DOHH2 (cell line): ENCODE results near the gene RASSF3.

Experiments used
- H3F3A ChIP-seq: fragments of 200-600 bp; sonication (generic), shearing (Covaris generic); 2 replicates; pipeline ENCODE4 v1.6.0; 2016; ENCODE audit warnings: antibody characterized with exemption, mild to moderate bottlenecking; ENCODE audit not compliant: control insufficient read depth, insufficient read depth
- H3K27ac ChIP-seq: fragments of 200-600 bp; sonication (generic); 2 replicates; pipeline ENCODE4 v1.5.1; 2014; ENCODE audit warnings: low read depth, mild to moderate bottlenecking, low read length, moderate library complexity
- H3K27me3 ChIP-seq: fragments of 200-600 bp; sonication (generic); 2 replicates; pipeline ENCODE4 v1.6.1; 2014; ENCODE audit warnings: mild to moderate bottlenecking, low read length, mixed read lengths; ENCODE audit not compliant: control insufficient read depth
- H3K36me3 ChIP-seq: fragments of 200-600 bp; sonication (generic); 2 replicates; pipeline ENCODE4 v1.6.1; 2014; ENCODE audit warnings: mild to moderate bottlenecking, low read length, moderate library complexity, mixed read lengths; ENCODE audit not compliant: control insufficient read depth
- H3K4me1 ChIP-seq: fragments of 200-600 bp; sonication (generic); 2 replicates; pipeline ENCODE4 v1.6.1; 2014; ENCODE audit warnings: mild to moderate bottlenecking, low read length, mixed read lengths; ENCODE audit not compliant: control insufficient read depth
- H3K4me2 ChIP-seq: fragments of 200-600 bp; sonication (generic); 2 replicates; pipeline ENCODE4 v1.6.0; 2014; ENCODE audit warnings: mild to moderate bottlenecking, low read length, moderate library complexity
- H3K4me3 ChIP-seq: fragments of 200-600 bp; sonication (generic); 2 replicates; pipeline ENCODE4 v1.5.1; 2014; ENCODE audit warnings: mild to moderate bottlenecking, low read length, mixed read lengths
- H3K79me2 ChIP-seq: fragments of 200-600 bp; sonication (generic); 2 replicates; pipeline ENCODE4 v1.6.1; 2014; ENCODE audit warnings: mild to moderate bottlenecking, low read length, mixed read lengths; ENCODE audit not compliant: control insufficient read depth
- H3K9me2 ChIP-seq: fragments of 200-600 bp; sonication (generic); replicated peaks from 2 replicates; pipeline ENCODE4 v1.6.1; 2014; ENCODE audit warnings: mild to moderate bottlenecking, low read length, mixed read lengths; ENCODE audit not compliant: control insufficient read depth
- H3K9me3 ChIP-seq: fragments of 200-600 bp; sonication (generic); 2 replicates; pipeline ENCODE4 v1.6.1; 2014; ENCODE audit warnings: antibody characterized with exemption, low read length, mixed read lengths; ENCODE audit not compliant: control insufficient read depth, insufficient read depth
- H4K20me1 ChIP-seq: fragments of 200-600 bp; sonication (generic); 2 replicates; pipeline ENCODE4 v1.6.0; 2014; ENCODE audit warnings: low read depth, mild to moderate bottlenecking, antibody characterized with exemption, low read length, moderate library complexity; ENCODE audit not compliant: control insufficient read depth, insufficient read depth
- EZH2phosphoT487 ChIP-seq: fragments of 200-600 bp; sonication (generic); IDR thresholded peaks from 2 replicates; pipeline ENCODE4 v1.6.1; 2017; ENCODE audit warnings: borderline replicate concordance, mild to moderate bottlenecking, antibody characterized with exemption, low read length, moderate library complexity, mixed read lengths
- TF ChIP-seq, protein P1 (sequence below): fragments of 200-600 bp; sonication (generic); IDR thresholded peaks from one replicate; pipeline ENCODE4 v1.5.1; 2014; ENCODE audit warnings: antibody characterized with exemption, mild to moderate bottlenecking, low read depth, low read length; ENCODE audit not compliant: poor library complexity, severe bottlenecking

The RASSF3 gene

DNA sequence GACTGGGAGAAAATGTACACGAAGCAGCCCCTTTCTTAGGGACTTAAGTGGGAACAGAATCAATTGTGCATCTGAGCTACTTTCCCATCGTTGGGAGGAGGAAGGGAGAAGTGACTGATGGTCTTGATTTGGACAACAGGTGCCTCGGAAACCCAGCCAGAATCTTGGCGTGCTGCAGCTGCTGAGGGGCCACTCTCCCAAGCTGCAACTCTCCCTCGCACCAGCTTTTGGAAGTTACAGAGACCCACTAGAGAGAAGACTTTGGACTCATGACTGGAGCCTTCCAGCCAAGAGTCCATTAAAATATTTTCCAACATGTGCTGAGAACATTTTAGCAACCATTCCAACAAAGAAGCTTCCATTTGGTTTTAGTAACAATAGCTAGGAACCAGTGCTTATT, 96.6 kb downstream of the RASSF3 start:
- H3K36me3 ChIP-seq: no peaks in the 10 kb centered on the region
- H3F3A ChIP-seq: no peaks in the 10 kb centered on the region
- no peaks in the 10 kb centered on the region for H3K9me3 ChIP-seq
- no peaks in the 10 kb centered on the region for H3K27me3 ChIP-seq
- no peaks in the 10 kb centered on the region for H3K4me1 ChIP-seq
- H3K27ac ChIP-seq: no peak overlapping the region
- H3K4me3 ChIP-seq: no peak overlapping the region
- TF ChIP-seq, protein P1, sequence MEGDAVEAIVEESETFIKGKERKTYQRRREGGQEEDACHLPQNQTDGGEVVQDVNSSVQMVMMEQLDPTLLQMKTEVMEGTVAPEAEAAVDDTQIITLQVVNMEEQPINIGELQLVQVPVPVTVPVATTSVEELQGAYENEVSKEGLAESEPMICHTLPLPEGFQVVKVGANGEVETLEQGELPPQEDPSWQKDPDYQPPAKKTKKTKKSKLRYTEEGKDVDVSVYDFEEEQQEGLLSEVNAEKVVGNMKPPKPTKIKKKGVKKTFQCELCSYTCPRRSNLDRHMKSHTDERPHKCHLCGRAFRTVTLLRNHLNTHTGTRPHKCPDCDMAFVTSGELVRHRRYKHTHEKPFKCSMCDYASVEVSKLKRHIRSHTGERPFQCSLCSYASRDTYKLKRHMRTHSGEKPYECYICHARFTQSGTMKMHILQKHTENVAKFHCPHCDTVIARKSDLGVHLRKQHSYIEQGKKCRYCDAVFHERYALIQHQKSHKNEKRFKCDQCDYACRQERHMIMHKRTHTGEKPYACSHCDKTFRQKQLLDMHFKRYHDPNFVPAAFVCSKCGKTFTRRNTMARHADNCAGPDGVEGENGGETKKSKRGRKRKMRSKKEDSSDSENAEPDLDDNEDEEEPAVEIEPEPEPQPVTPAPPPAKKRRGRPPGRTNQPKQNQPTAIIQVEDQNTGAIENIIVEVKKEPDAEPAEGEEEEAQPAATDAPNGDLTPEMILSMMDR: no peak
- TF ChIP-seq EZH2phosphoT487: no peak
- no peaks in the 10 kb centered on the region for H3K9me2 ChIP-seq
- H3K79me2 ChIP-seq: no peaks in the 10 kb centered on the region
- no peaks in the 10 kb centered on the region for H4K20me1 ChIP-seq
- H3K4me2 ChIP-seq: no peak overlapping the region

DNA sequence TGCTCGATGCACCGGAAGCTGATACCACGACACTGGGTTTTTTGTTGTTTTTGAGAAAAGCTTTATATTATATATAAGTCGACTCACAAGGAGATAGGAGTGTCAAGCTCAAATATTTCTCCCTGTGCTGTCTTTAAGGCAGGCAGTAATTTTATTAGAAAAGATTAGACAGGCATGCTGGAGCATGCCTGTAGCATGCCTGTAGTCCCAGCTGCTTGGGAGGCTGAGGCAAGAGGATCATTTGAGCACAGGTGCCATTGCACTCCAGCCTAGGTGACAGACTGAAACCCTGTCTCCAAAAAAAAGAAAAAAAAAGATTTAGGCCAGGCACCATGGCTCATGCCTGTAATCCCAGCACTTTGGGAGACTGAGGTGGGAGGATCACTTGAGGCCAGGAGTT, 97.1 kb downstream of the RASSF3 start:
- H3K9me2 ChIP-seq: no peaks in the 10 kb centered on the region
- H3K79me2 ChIP-seq: no peaks in the 10 kb centered on the region
- H3K36me3 ChIP-seq: no peaks in the 10 kb centered on the region
- no peak overlapping the region for H3K4me3 ChIP-seq
- H3K27me3 ChIP-seq: no peaks in the 10 kb centered on the region
- H3K9me3 ChIP-seq: no peaks in the 10 kb centered on the region
- H3K4me2 ChIP-seq: no peak overlapping the region
- TF ChIP-seq, protein P1: no peak
- no peak for TF ChIP-seq EZH2phosphoT487
- H3K4me1 ChIP-seq: no peaks in the 10 kb centered on the region
- no peaks in the 10 kb centered on the region for H3F3A ChIP-seq
- no peak overlapping the region for H3K27ac ChIP-seq
- H4K20me1 ChIP-seq: no peaks in the 10 kb centered on the region

DNA sequence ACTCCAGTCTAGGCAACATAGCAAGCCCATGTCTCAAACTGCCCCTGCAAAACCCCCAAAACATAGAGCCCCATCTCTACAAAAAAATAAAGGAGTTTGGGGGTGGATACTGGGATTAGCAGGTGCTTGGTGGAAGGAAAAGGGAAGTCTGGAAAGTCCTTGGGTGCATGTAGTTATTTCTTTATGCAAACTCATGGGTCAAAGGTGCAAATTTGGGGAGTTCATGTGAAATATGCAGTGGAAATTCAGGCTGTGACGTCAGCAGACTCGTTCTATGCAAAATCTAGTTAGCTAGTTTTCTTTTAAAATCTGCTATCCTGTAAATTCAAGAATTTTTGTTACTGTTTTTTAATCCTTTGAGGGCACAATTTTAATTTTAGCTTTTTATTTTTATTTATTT, 97.6 kb downstream of the RASSF3 start:
- no peaks in the 10 kb centered on the region for H3K79me2 ChIP-seq
- H3K9me3 ChIP-seq: no peaks in the 10 kb centered on the region
- no peak overlapping the region for H3K4me3 ChIP-seq
- no peaks in the 10 kb centered on the region for H3K36me3 ChIP-seq
- no peaks in the 10 kb centered on the region for H3K9me2 ChIP-seq
- no peaks in the 10 kb centered on the region for H3K27me3 ChIP-seq
- no peak overlapping the region for H3K27ac ChIP-seq
- H3K4me1 ChIP-seq: no peaks in the 10 kb centered on the region
- H3K4me2 ChIP-seq: no peak overlapping the region
- H3F3A ChIP-seq: no peaks in the 10 kb centered on the region
- H4K20me1 ChIP-seq: no peaks in the 10 kb centered on the region
- TF ChIP-seq, protein P1: no peak
- no peak for TF ChIP-seq EZH2phosphoT487

DNA sequence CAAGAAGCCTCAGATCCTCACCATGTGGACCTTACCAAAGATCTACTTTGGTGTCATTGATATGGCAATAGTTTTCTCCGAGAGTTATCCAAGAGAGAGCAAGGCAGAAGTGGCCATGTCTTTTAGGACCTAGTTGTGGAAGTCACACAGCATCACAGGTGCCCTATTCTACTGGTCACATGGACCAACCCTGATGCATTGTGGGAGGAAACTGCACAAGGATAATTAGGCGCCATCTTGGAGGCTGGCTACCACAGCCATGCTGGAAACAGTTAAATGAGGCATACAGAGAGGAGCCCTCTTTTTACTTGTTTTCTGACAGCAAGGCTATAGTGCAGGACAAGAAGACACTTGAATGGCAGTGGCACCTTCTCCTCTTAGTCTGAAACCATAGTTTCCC, 99.1 kb downstream of the RASSF3 start:
- peaks cover 2% of the 10 kb centered on the region; the same call in 1 of the 2 replicates for H3K36me3 ChIP-seq
- no peaks in the 10 kb centered on the region for H3K4me1 ChIP-seq
- no peaks in the 10 kb centered on the region for H3K79me2 ChIP-seq
- H3K27ac ChIP-seq: no peak overlapping the region
- H3K9me3 ChIP-seq: no peaks in the 10 kb centered on the region
- H3K4me3 ChIP-seq: no peak overlapping the region
- H3K27me3 ChIP-seq: no peaks in the 10 kb centered on the region
- no peak for TF ChIP-seq EZH2phosphoT487
- TF ChIP-seq, protein P1: no peak
- H3K9me2 ChIP-seq: no peaks in the 10 kb centered on the region
- H3F3A ChIP-seq: no peaks in the 10 kb centered on the region
- H4K20me1 ChIP-seq: no peaks in the 10 kb centered on the region
- no peak overlapping the region for H3K4me2 ChIP-seq
